HG03159 (cell line): Measurements from ENCODE around the gene MAST2.

Experiments
- ATAC-seq: cut with Tn5 transposase; IDR thresholded peaks from one replicate; pipeline ENCODE4 v1.9.1; 2021; ENCODE audit warnings: mild to moderate bottlenecking, moderate library complexity; ENCODE audit not compliant: unreplicated experiment

MAST2 gene

DNA sequence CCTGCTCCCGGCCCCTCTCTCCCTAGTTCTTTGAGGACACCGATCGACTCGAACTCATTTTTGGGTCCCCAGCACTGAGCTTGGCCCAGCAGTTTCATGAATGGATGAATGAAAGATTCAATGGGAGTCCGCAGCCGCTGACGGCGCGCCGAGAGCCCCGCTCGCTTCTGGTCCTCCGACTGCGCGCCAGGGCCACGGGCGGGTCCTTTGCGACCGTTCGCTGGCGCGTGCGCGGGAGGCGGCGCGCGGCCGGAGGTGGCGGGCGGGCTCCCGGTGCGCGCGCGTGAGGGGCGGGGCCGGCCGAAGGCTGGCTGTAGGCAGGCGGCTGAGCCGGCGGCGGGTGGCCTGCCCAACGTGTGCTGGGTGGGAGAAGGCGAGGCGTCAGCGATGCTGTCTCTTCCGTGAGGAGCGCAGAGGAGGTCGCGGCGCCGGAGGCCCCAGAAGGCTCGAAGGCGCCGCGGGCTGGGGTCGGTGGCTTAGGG lies at the start of gene MAST2:
MAST2 (plus strand) TSS at position 314 of the 482 bp plus-strand sequence. CDS start 284 bp downstream, outside the sequence.
- ATAC-seq: peak; percentile 87

DNA sequence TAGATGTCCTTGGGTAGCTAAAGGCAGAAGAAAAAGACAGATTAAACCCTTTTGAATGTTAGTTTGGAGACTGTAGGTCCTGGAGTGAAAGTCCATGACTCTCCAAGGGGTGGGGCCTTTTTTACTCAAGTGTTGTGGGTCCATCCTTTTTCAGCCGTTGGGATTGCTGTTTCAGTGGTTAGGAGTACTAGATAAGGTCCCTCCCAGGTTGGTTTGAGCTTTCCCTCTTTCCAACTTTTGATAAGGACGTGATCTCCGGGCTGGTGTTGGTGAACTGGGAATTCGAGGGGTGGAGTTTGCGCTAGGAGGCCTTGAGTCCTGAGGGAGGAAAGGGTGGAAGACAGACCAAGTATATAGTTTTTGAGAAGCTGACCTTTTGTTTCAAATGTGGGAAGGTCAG lies 47.7 kb upstream of the MAST2 start:
- no peak for ATAC-seq

GRCh38 chr1:45762291-45762690 lies 41.1 kb upstream of the MAST2 start:
- no peak for ATAC-seq

DNA sequence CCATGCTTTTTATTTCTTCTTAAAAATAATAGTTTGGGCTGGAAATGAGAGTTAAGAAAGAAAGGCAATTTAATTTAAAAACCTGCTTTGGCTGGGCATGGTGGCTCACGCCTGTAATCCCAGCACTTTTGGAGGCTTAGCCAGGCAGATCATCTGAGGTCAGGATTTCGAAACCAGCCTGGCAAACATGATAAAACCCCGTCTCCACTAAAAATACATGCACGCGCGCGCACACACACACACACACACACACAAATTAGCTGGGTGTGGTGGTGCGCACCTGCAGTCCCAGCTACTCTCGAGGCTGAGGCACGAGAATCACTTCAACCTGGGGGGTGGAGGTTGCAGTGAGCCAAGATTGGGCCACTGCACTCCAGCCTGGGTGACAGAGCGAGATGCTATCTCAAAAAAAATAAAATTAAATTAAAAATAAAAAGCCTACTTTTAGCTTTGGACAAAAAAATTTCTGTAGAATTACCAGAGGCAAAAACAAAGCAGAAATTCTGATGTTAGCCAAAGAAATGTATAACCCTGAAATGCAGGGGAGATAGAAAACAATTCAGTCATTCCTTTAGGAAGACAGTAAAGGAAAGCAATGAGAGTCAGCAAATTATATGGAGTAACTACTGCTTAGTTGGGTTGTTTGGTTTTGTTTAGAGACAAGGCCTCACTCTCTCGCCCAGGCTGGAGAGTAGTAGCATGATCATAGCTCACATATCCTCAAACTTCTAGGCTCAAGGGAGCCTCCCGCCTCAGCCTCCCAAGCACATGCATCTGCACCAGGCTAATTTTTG lies 37.2 kb upstream of the MAST2 start:
- no peak for ATAC-seq

- no peak for ATAC-seq
These were observed 36.4 kb upstream of the MAST2 start for GRCh38 chr1:45767035-45767434.

GRCh38 chr1:45769261-45769932 lies 34.0 kb upstream of the MAST2 start:
- ATAC-seq: no peak

DNA sequence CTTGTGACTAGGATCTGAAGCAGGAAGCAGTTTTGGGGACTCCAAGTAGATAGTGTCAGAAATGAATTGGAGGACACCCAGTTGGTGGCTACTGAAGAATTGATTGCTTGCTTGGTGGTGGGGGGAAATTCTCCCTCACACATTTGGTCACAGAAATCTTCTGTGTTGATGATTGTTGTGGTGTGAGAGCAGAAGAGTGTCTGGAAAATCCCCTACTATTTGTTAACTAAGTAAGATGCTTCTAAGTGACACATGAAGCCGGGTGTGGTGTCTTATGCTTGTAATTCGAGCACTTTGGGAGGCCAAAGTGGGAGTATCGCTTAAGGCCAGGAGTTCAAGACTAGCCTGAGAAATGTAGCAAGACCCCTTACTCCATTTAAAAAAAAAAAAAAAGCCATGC lies 30.4 kb upstream of the MAST2 start:
- no peak for ATAC-seq

- ATAC-seq: no peak
These were observed 27.6 kb upstream of the MAST2 start for GRCh38 chr1:45775794-45776193.

GRCh38 chr1:45785583-45785982 lies 17.8 kb upstream of the MAST2 start:
- ATAC-seq: no peak

- no peak for ATAC-seq
These were observed 15.5 kb upstream of the MAST2 start for GRCh38 chr1:45787905-45788304.

- ATAC-seq: no peak
These were observed 13.8 kb upstream of the MAST2 start for GRCh38 chr1:45789601-45790000.

DNA sequence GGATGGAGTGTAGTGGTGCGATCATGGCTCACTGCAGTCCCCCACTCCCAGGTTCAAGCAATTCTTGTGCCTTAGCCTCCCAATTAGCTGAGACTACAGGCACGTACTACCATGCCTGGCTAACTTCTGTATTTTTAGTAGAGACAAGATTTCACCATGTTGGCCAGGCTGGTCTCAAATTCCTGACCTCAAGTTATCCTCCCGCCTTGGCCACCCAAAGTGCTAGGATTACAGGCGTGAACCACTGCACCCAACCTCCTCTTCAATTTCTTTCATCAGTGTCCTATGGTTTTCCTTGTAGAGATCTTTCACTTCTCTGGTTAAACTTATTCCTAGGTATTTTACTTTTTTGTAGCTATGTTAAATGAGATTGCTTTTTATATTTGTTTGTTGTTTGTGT lies 10.7 kb upstream of the MAST2 start:
- ATAC-seq: no peak

DNA sequence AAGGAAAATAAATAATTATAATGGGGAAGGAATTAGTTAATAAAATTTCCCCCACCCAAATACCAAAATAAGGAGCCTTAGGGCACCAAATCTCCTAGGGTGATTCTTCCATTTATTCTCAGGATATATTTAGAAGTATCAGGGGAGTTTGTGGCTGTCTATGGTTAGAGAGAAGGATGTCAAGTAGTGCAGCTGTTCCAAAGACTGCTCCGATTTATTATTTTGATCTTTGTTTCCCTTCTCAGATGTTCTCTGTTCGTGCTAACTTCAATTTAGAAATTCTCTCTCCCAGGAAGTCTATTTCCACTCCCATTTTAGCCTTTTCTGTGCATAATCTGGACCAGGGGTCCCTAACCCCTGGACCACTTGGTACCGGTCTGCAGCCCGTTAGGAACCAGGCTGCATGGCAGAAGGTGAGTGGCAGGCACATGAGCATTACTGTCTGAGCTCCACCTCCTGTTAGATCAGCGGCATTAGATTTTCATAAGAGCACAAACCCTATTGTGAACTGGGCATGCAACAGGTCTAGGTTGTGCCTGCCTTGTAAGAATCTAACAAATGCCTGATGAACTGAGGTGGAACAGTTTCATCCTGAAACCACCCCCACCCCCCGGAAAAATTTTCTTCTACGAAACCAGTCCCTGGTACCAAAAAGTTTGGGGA lies 9.3 kb upstream of the MAST2 start:
- ATAC-seq: no peak

DNA sequence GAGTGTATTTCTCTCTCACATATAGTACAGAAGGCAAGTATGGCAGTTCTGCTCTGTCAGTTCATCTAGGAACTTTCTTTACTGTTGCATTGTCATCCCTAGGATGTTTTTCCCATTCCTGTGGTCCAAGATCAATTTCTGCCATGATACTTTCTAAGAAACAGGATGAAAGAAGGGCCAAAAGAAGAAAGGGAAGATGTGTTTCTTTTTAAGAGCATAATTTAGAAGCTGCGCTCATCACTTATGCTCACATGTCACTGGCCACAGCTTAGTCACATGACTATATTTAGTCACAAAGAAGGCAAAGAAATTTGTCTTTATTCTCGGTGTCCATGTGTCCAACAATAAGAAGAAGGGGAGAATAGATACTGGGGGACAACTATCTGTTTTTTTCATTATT lies 7.0 kb upstream of the MAST2 start:
- no peak for ATAC-seq

GRCh38 chr1:45796946-45797345 lies 6.5 kb upstream of the MAST2 start:
- ATAC-seq: no peak

- no peak for ATAC-seq
These were observed 2.5 kb upstream of the MAST2 start for GRCh38 chr1:45800899-45801298.

DNA sequence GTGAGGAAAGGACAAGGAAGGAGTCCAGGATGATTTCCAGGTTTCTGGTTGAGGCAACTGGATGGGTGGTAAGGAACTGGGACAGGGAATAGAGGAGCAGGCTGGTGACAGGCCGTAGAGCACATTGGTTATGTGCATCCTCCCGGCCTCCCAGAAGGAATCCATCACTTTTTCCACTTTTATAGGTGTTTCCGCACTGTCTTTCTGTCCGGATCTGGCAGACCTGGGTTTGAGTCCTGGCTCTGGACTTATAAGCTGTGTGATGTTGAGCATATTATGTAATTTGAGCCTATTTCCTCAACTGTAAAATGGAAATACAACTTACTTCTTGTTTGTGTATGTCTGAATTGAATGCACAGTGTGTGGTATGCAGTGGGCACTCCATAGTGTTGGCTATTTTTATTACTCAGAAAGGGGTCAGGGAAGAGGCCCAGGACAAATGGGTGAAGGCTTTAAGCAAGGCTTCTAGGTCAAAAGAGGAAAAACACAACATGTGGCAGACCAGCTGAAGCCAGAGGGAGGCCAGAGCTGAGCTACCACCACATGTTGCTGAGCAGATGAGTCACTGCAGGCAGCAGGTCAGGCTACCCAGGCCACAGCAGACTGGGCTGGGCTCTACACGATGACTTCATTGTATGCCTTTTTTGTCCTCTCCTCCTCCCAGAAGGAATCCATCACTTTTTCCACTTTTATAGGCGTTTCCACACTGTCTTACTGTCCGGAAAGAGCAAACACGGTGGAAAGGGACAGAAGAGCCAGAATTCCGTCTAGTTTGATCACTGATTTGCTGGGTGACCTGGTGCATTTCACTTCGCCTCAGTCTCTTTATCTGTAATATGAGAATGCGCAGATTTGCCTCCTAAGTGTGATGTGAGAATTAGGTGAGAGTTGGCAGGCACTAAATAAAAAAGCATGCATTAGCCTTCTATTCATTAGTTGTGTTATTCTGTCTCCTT lies 791 bp upstream of the MAST2 start:
- no peak for ATAC-seq

- peak; percentile 16 for ATAC-seq
These were observed 613 bp downstream of the MAST2 start for GRCh38 chr1:45803781-45804668.

GRCh38 chr1:45804669-45804969 lies 1.2 kb downstream of the MAST2 start:
- ATAC-seq: no peak

GRCh38 chr1:45806129-45806528 lies 2.7 kb downstream of the MAST2 start:
- ATAC-seq: no peak
